Smooth muscle cell (in vitro differentiated cells): ENCODE measurements around the gene RSRC1. TPM values are rescaled to one million over a fixed set of nuclear protein-coding genes. Genes with fewer than 3 reads are reported as not detected.

Experiments used
- DNase-seq: peaks from one replicate; lab custom pipeline; 2025; ENCODE audit not compliant: unreplicated experiment; lab: John Stamatoyannopoulos, UW
- H2AFZ ChIP-seq: fragments of 200-600 bp; sonication (generic); 2 replicates; pipeline ENCODE4 v1.6.0; 2016; ENCODE audit warnings: antibody characterized with exemption, low read depth, mild to moderate bottlenecking
- H3F3A ChIP-seq: fragments of 200-600 bp; sonication (generic); 2 replicates; pipeline ENCODE4 v1.6.0; 2017; ENCODE audit warnings: antibody characterized with exemption, low read depth
- H3K27ac ChIP-seq: fragments of 200-600 bp; sonication (generic); 2 replicates; pipeline ENCODE4 v1.5.1; 2016; ENCODE audit warnings: low read depth, mild to moderate bottlenecking
- H3K27me3 ChIP-seq: fragments of 200-600 bp; sonication (generic); 2 replicates; pipeline ENCODE4 v1.6.1; 2016; ENCODE audit warnings: low read depth, mild to moderate bottlenecking
- H3K36me3 ChIP-seq: fragments of 200-600 bp; sonication (generic); 2 replicates; pipeline ENCODE4 v1.5.1; 2016; ENCODE audit warnings: low read depth
- H3K4me1 ChIP-seq: fragments of 200-600 bp; sonication (generic); 2 replicates; pipeline ENCODE4 v1.5.1; 2016; ENCODE audit warnings: low read depth
- H3K4me2 ChIP-seq: fragments of 200-600 bp; sonication (generic); 2 replicates; pipeline ENCODE4 v1.6.0; 2016; ENCODE audit warnings: mild to moderate bottlenecking
- H3K4me3 ChIP-seq: fragments of 200-600 bp; sonication (generic); 2 replicates; pipeline ENCODE4 v1.5.1; 2016; ENCODE audit warnings: mild to moderate bottlenecking
- H3K79me2 ChIP-seq: fragments of 200-600 bp; sonication (generic); 2 replicates; pipeline ENCODE4 v1.6.0; 2016; ENCODE audit warnings: low read depth, mild to moderate bottlenecking
- H3K9ac ChIP-seq: fragments of 200-600 bp; sonication (generic); 2 replicates; pipeline ENCODE4 v1.6.0; 2016; ENCODE audit warnings: low read depth
- H3K9me3 ChIP-seq: fragments of 200-600 bp; sonication (generic); replicated peaks from 2 replicates; pipeline ENCODE4 v1.5.1; 2016; ENCODE audit warnings: low read depth
- H4K20me1 ChIP-seq: fragments of 200-600 bp; sonication (generic); 2 replicates; pipeline ENCODE4 v1.6.0; 2016; ENCODE audit warnings: low read depth
- CTCF ChIP-seq: fragments of 200-600 bp; sonication (generic); IDR thresholded peaks from 2 replicates; pipeline ENCODE4 v1.5.1; 2017; ENCODE audit warnings: borderline replicate concordance, mild to moderate bottlenecking, antibody characterized with exemption; ENCODE audit not compliant: insufficient read depth, poor library complexity, severe bottlenecking
- WGBS: methylation state at CpG from one replicate; pipeline ENCODE4 v1.1.7; 2016; ENCODE audit warnings: low lambda C conversion rate; 5-methylcytosine and 5-hydroxymethylcytosine counted together
- polyA plus RNA-seq: library from polyadenylated mRNA; unstranded; fragments of >200 nt; fragmentation: Nextera tagmentation; extraction: Ambion mirVana; gene quantifications from 2 replicates; pipeline ENCODE4 v1.2.1, GENCODE V29; 2016
- total RNA-seq: library from RNA; depleted of rRNA; stranded (reverse); fragments of >200 nt; gene quantifications from 2 replicates; pipeline ENCODE4 v1.2.3, GENCODE V29; 2014

The RSRC1 gene
- total and polyA plus RNA-seq, 2 experiments from 2014 or later = 18.5 to 43.9 TPM

- no peak overlapping the region for H2AFZ ChIP-seq
- no peaks in the 10 kb centered on the region for H3F3A ChIP-seq
- no peak overlapping the region for H3K4me3 ChIP-seq
- no peak overlapping the region for H3K9ac ChIP-seq
- DNase-seq = no peak
- H3K4me1 ChIP-seq = no peaks in the 10 kb centered on the region
- no peaks in the 10 kb centered on the region for H4K20me1 ChIP-seq
- no peaks in the 10 kb centered on the region for H3K36me3 ChIP-seq
- no peaks in the 10 kb centered on the region for H3K9me3 ChIP-seq
- no peaks in the 10 kb centered on the region for H3K79me2 ChIP-seq
- no peak overlapping the region for H3K4me2 ChIP-seq
- H3K27me3 ChIP-seq = no peaks in the 10 kb centered on the region
- no peak overlapping the region for H3K27ac ChIP-seq
- TF ChIP-seq CTCF = no peak
Measured at GRCh38 chr3:158279609-158280008, 169.7 kb downstream of the RSRC1 start.

- Histone ChIP-seq H3K27me3 (no peaks in the 10 kb centered on the region), H3K4me2 (no peak overlapping the region), H3K9ac (no peak overlapping the region), H3K4me1 (no peaks in the 10 kb centered on the region), H3K36me3 (no peaks in the 10 kb centered on the region), H3K27ac (no peak overlapping the region), H3K79me2 (no peaks in the 10 kb centered on the region), H3K4me3 (no peak overlapping the region), H3F3A (no peaks in the 10 kb centered on the region), H3K9me3 (no peaks in the 10 kb centered on the region), H4K20me1 (no peaks in the 10 kb centered on the region), H2AFZ (no peak overlapping the region)
- TF ChIP-seq CTCF = no peak
- WGBS = 80% methylated on average over 2 of the region's 2 CpGs
- no peak for DNase-seq
Measured at GRCh38 chr3:158295771-158296170, 185.9 kb downstream of the RSRC1 start.

- Histone ChIP-seq H3F3A (no peaks in the 10 kb centered on the region), H3K9me3 (no peaks in the 10 kb centered on the region), H3K36me3 (no peaks in the 10 kb centered on the region), H3K4me2 (no peak overlapping the region), H3K4me1 (no peaks in the 10 kb centered on the region), H3K4me3 (no peak overlapping the region), H3K27me3 (no peaks in the 10 kb centered on the region), H3K79me2 (no peaks in the 10 kb centered on the region), H3K27ac (no peak overlapping the region), H4K20me1 (no peaks in the 10 kb centered on the region), H3K9ac (no peak overlapping the region), H2AFZ (no peak overlapping the region)
- DNase-seq = no peak
- TF ChIP-seq CTCF = no peak
Measured at GRCh38 chr3:158297940-158298339, 188.1 kb downstream of the RSRC1 start.

- no peaks in the 10 kb centered on the region for H4K20me1 ChIP-seq
- 96% methylated on average over 8 of the region's 8 CpGs for WGBS
Measured at GRCh38 chr3:158308236-158308928, 198.5 kb downstream of the RSRC1 start.

More at GRCh38 chr3:158308236-158308928, 198.5 kb downstream of the RSRC1 start:
- Histone ChIP-seq H3K9me3 (no peaks in the 10 kb centered on the region), H3F3A (no peaks in the 10 kb centered on the region), H2AFZ (no peak overlapping the region), H3K36me3 (no peaks in the 10 kb centered on the region), H3K27me3 (no peaks in the 10 kb centered on the region), H3K9ac (no peak overlapping the region), H3K79me2 (no peaks in the 10 kb centered on the region), H3K4me1 (no peaks in the 10 kb centered on the region), H3K4me2 (no peak overlapping the region), H3K27ac (no peak overlapping the region), H3K4me3 (no peak overlapping the region)
- DNase-seq = no peak
- TF ChIP-seq CTCF = no peak
